ENCODE results near the gene SGCE.

DNA sequence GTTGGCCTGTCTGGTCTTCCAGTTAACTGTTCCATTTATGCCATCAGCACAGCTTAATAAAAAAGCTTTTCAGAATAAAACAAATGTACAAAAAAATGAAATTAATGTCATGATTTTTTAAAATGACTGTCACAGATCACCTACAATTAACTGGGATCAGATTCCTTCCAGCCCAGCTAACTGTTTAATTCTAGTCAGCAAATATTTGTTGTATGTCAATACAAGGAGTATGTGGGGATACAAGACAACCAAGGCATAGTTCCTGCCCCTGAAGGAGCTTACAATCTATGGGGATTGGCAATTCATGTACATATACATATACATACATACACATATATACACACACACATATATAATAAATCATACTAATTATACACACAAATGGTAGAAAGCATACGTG lies 16.5 kb downstream of the SGCE start:
- TF ChIP-seq, protein P1, sequence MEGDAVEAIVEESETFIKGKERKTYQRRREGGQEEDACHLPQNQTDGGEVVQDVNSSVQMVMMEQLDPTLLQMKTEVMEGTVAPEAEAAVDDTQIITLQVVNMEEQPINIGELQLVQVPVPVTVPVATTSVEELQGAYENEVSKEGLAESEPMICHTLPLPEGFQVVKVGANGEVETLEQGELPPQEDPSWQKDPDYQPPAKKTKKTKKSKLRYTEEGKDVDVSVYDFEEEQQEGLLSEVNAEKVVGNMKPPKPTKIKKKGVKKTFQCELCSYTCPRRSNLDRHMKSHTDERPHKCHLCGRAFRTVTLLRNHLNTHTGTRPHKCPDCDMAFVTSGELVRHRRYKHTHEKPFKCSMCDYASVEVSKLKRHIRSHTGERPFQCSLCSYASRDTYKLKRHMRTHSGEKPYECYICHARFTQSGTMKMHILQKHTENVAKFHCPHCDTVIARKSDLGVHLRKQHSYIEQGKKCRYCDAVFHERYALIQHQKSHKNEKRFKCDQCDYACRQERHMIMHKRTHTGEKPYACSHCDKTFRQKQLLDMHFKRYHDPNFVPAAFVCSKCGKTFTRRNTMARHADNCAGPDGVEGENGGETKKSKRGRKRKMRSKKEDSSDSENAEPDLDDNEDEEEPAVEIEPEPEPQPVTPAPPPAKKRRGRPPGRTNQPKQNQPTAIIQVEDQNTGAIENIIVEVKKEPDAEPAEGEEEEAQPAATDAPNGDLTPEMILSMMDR (conservative IDR thresholded peaks at IDR 0.05; ENCODE audit: low read depth, low read length) = no peak
- no peak for TF ChIP-seq EZH2 (IDR thresholded peaks at IDR 0.05; ENCODE audit: borderline replicate concordance, low read depth, low read length, poor library complexity, severe bottlenecking)

Data from A673 (cell line).